Loucy (cell line): ENCODE data around the gene TBX15.

Source experiments
- EZH2phosphoT487 ChIP-seq: fragments of 200-600 bp; IDR thresholded peaks from 2 replicates; pipeline ENCODE4 v1.6.1; 2018; ENCODE audit warnings: antibody characterized with exemption, mild to moderate bottlenecking, moderate library complexity, borderline replicate concordance
- TF ChIP-seq, protein P1 (sequence below): fragments of 200-600 bp; sonication (generic); conservative IDR thresholded peaks from 2 replicates; pipeline ENCODE4 v1.5.1; 2014; ENCODE audit warnings: mild to moderate bottlenecking, antibody characterized with exemption, low read length

DNA sequence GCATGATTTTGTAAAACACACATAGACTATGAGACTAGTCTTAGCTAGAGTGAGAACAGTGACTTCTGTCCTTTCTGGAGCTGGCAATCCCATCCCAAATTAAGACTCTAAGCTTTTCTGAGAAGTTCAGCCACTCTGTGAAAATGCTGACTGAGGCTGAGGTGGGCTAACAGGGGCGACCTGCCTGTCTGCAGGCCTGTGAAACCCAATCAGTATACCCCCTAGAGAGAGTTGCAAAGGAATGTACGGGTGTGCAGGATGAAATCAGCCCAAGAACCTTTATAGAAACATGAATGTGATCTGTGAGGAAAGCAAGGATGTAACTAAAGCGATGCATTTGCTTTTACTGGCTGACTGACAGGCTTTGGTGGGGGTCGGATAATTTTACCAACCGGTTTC, 16.0 kb upstream of the TBX15 start:
- TF ChIP-seq, protein P1, sequence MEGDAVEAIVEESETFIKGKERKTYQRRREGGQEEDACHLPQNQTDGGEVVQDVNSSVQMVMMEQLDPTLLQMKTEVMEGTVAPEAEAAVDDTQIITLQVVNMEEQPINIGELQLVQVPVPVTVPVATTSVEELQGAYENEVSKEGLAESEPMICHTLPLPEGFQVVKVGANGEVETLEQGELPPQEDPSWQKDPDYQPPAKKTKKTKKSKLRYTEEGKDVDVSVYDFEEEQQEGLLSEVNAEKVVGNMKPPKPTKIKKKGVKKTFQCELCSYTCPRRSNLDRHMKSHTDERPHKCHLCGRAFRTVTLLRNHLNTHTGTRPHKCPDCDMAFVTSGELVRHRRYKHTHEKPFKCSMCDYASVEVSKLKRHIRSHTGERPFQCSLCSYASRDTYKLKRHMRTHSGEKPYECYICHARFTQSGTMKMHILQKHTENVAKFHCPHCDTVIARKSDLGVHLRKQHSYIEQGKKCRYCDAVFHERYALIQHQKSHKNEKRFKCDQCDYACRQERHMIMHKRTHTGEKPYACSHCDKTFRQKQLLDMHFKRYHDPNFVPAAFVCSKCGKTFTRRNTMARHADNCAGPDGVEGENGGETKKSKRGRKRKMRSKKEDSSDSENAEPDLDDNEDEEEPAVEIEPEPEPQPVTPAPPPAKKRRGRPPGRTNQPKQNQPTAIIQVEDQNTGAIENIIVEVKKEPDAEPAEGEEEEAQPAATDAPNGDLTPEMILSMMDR = no peak; the same call in 1 of the 2 replicates
- TF ChIP-seq EZH2phosphoT487 = no peak
